ENCODE data around the gene MYO1B. TPM values are rescaled to one million over a fixed set of nuclear protein-coding genes. Genes with fewer than 3 reads are reported as not detected.

MYO1B gene
- total and polyA plus RNA-seq, 9 donors = 63.3 to 94.1 (median 75.4) TPM

DNA sequence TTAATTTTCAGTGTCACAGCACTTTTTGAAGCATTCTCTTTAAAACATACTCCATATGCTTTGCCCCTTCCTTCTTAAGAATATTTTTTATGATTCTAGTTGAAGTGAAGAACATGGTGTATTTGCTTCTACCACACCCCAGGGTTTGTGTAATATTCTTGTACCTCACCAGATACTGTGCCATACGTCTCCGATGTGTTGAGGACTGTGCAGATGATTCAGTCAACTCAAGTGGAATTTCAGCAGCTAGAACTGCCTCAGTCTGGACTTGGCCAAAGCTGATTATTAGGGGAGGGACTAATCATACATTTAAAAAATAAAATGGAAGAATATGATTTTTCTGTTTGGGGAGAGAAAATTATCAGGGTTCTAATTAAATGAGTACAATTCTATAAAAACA is 115.7 kb downstream of the MYO1B start:
- H3K4me3 ChIP-seq (ENCODE audit: low read length) = no peak overlapping the region
- WGBS (ENCODE audit: insufficient coverage) = no CpG with 5 or more reads among the region's 2 CpGs
- H3K27ac ChIP-seq (ENCODE audit: low read length) = no peak overlapping the region
- peaks cover 15% of the 10 kb centered on the region for H3K36me3 ChIP-seq (ENCODE audit: control insufficient read depth, insufficient read depth, low read length)
- H3K4me1 ChIP-seq (ENCODE audit: control insufficient read depth, insufficient read depth, low read length) = peaks cover 3% of the 10 kb centered on the region
- no peaks in the 10 kb centered on the region for H3K27me3 ChIP-seq (ENCODE audit: control insufficient read depth, insufficient read depth, low read length)
- no peak for DNase-seq
- no peaks in the 10 kb centered on the region for H3K9me3 ChIP-seq (replicated peaks; ENCODE audit: control insufficient read depth, low read depth, low read length)

DNA sequence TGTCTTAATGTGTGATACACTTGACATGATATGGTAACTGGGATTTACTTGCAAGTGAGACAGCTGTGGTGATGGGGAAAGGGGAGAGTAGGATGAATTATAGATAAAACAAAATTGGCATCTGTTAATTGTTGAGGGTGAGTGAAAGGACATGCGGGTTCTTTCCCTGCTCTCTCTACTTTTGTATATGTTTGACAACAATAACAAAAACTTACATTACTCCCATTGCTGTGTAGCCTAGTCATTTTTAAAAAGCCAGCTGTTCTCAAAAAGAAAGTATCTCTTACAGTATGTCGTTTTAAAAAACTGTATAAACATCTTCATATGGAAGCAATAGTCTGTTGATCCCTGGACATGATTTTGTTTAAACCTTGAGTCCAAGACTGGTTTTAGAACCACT is 117.6 kb downstream of the MYO1B start:
- no peaks in the 10 kb centered on the region for H3K27me3 ChIP-seq (ENCODE audit: control insufficient read depth, insufficient read depth, low read length)
- H3K27ac ChIP-seq (ENCODE audit: low read length) = no peak overlapping the region
- DNase-seq = no peak
- H3K4me1 ChIP-seq (ENCODE audit: control insufficient read depth, insufficient read depth, low read length) = peaks cover 3% of the 10 kb centered on the region
- peaks cover 24% of the 10 kb centered on the region for H3K36me3 ChIP-seq (ENCODE audit: control insufficient read depth, insufficient read depth, low read length)
- H3K9me3 ChIP-seq (replicated peaks; ENCODE audit: control insufficient read depth, low read depth, low read length) = no peaks in the 10 kb centered on the region
- H3K4me3 ChIP-seq (ENCODE audit: low read length) = no peak overlapping the region
- WGBS (ENCODE audit: insufficient coverage) = no CpG with 5 or more reads among the region's 2 CpGs

DNA sequence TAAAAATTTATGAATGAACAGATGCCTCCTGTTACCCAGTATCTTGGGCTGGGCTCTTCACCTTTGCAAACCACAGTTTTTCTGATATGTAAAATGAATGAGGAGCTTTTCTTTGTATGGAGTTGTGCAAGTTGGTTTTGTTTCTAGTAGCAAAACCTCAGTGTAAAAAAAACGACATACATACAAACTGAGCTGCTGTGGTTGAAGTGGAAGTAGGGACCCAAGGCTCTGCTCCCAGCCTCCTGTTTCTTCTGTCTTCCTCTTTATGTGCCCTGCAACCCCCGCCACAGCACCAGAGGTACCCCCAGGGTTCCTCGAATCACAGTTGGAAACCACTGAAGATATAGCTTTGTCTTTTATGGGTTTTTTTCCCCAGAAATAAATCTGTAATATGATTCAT is 118.1 kb downstream of the MYO1B start:
- Histone ChIP-seq H3K36me3 (ENCODE audit: control insufficient read depth, insufficient read depth, low read length) (peaks cover 24% of the 10 kb centered on the region), H3K9me3 (replicated peaks; ENCODE audit: control insufficient read depth, low read depth, low read length) (no peaks in the 10 kb centered on the region), H3K27me3 (ENCODE audit: control insufficient read depth, insufficient read depth, low read length) (no peaks in the 10 kb centered on the region), H3K4me1 (ENCODE audit: control insufficient read depth, insufficient read depth, low read length) (peaks cover 3% of the 10 kb centered on the region), H3K27ac (ENCODE audit: low read length) (no peak overlapping the region), H3K4me3 (ENCODE audit: low read length) (no peak overlapping the region)
- WGBS (ENCODE audit: insufficient coverage) = no CpG with 5 or more reads among the region's 3 CpGs
- DNase-seq = no peak

- Histone ChIP-seq H3K9me3 (replicated peaks; ENCODE audit: control insufficient read depth, low read depth, low read length) (no peaks in the 10 kb centered on the region), H3K4me3 (ENCODE audit: low read length) (no peak overlapping the region), H3K27me3 (ENCODE audit: control insufficient read depth, insufficient read depth, low read length) (no peaks in the 10 kb centered on the region), H3K4me1 (ENCODE audit: control insufficient read depth, insufficient read depth, low read length) (no peaks in the 10 kb centered on the region), H3K36me3 (ENCODE audit: control insufficient read depth, insufficient read depth, low read length) (peaks cover 27% of the 10 kb centered on the region), H3K27ac (ENCODE audit: low read length) (no peak overlapping the region)
- no CpG with 5 or more reads among the region's 2 CpGs for WGBS (ENCODE audit: insufficient coverage)
- no peak for DNase-seq
These were observed 119.9 kb downstream of the MYO1B start for GRCh38 chr2:191365089-191365488.

DNA sequence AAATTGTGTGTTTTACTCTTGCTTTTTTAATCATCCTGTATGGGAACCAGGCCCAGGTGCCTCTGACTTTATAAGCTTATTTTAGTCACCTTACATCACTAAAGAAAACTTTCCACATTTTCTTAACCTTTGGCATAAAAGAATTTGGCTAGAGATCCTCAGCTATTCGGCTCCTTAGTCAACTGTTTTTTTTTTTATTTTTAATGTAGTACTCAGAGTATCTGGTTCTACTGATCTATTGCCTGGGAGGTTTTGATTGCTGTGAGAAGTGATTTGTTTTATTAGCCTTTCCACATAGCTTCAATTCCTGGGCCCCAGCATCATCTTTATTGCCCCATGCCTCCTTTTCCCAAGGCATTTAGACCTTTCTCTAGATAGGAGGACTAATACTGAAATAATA is 121.0 kb downstream of the MYO1B start:
- H3K36me3 ChIP-seq (ENCODE audit: control insufficient read depth, insufficient read depth, low read length) = peaks cover 31% of the 10 kb centered on the region
- no peaks in the 10 kb centered on the region for H3K4me1 ChIP-seq (ENCODE audit: control insufficient read depth, insufficient read depth, low read length)
- peak; percentile 69 for DNase-seq
- no peaks in the 10 kb centered on the region for H3K27me3 ChIP-seq (ENCODE audit: control insufficient read depth, insufficient read depth, low read length)
- no peak overlapping the region for H3K4me3 ChIP-seq (ENCODE audit: low read length)
- WGBS (ENCODE audit: insufficient coverage) = no CpG with 5 or more reads among the region's 1 CpG
- no peaks in the 10 kb centered on the region for H3K9me3 ChIP-seq (replicated peaks; ENCODE audit: control insufficient read depth, low read depth, low read length)
- no peak overlapping the region for H3K27ac ChIP-seq (ENCODE audit: low read length)

GRCh38 chr2:191369034-191369433 is 123.8 kb downstream of the MYO1B start:
- H3K4me1 ChIP-seq (ENCODE audit: control insufficient read depth, insufficient read depth, low read length) = no peaks in the 10 kb centered on the region
- H3K27ac ChIP-seq (ENCODE audit: low read length) = no peak overlapping the region
- peaks cover 38% of the 10 kb centered on the region for H3K36me3 ChIP-seq (ENCODE audit: control insufficient read depth, insufficient read depth, low read length)
- H3K4me3 ChIP-seq (ENCODE audit: low read length) = no peak overlapping the region
- no peaks in the 10 kb centered on the region for H3K9me3 ChIP-seq (replicated peaks; ENCODE audit: control insufficient read depth, low read depth, low read length)
- no peak for DNase-seq
- WGBS (ENCODE audit: insufficient coverage) = no CpG with 5 or more reads among the region's 3 CpGs
- H3K27me3 ChIP-seq (ENCODE audit: control insufficient read depth, insufficient read depth, low read length) = no peaks in the 10 kb centered on the region

- H3K27ac ChIP-seq (ENCODE audit: low read length) = no peak overlapping the region
- no peaks in the 10 kb centered on the region for H3K4me1 ChIP-seq (ENCODE audit: control insufficient read depth, insufficient read depth, low read length)
- H3K27me3 ChIP-seq (ENCODE audit: control insufficient read depth, insufficient read depth, low read length) = no peaks in the 10 kb centered on the region
- no peak overlapping the region for H3K4me3 ChIP-seq (ENCODE audit: low read length)
- H3K36me3 ChIP-seq (ENCODE audit: control insufficient read depth, insufficient read depth, low read length) = peaks cover 15% of the 10 kb centered on the region
- H3K9me3 ChIP-seq (replicated peaks; ENCODE audit: control insufficient read depth, low read depth, low read length) = no peaks in the 10 kb centered on the region
- no peak for DNase-seq
- WGBS (ENCODE audit: insufficient coverage) = 79% methylated on average over 4 of the region's 4 CpGs
These were observed 129.2 kb downstream of the MYO1B start for GRCh38 chr2:191374366-191374765.

DNA sequence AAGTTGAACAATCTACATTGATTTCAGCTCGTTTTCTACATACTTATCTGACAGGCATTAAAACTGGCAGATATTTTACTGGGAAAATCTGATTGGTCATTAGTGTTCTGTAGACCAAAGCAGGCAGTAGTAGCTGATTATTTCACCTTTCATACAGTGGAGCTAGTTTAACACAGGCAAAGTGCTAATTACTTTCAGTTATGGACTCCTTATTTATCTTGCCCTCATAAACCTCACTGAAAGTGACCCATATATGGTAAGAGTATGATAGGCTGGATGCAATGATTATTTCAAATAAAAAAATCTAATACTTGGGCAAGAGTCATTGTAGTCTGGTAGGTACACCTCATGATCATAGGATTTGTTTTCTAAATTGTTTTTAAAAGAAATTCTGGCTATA is 129.7 kb downstream of the MYO1B start:
- WGBS (ENCODE audit: insufficient coverage) = no CpG with 5 or more reads among the region's 1 CpG
- H3K36me3 ChIP-seq (ENCODE audit: control insufficient read depth, insufficient read depth, low read length) = peaks cover 15% of the 10 kb centered on the region
- no peaks in the 10 kb centered on the region for H3K4me1 ChIP-seq (ENCODE audit: control insufficient read depth, insufficient read depth, low read length)

GRCh38 chr2:191376981-191377629 is 131.9 kb downstream of the MYO1B start:
- peak; percentile 82 for DNase-seq
- no peaks in the 10 kb centered on the region for H3K4me1 ChIP-seq (ENCODE audit: control insufficient read depth, insufficient read depth, low read length)
- no peaks in the 10 kb centered on the region for H3K27me3 ChIP-seq (ENCODE audit: control insufficient read depth, insufficient read depth, low read length)
- H3K27ac ChIP-seq (ENCODE audit: low read length) = peak overlapping the region; percentile 10
- WGBS (ENCODE audit: insufficient coverage) = no CpG with 5 or more reads among the region's 3 CpGs
- peaks cover 4% of the 10 kb centered on the region for H3K36me3 ChIP-seq (ENCODE audit: control insufficient read depth, insufficient read depth, low read length)
- no peaks in the 10 kb centered on the region for H3K9me3 ChIP-seq (replicated peaks; ENCODE audit: control insufficient read depth, low read depth, low read length)
- no peak overlapping the region for H3K4me3 ChIP-seq (ENCODE audit: low read length)

More for the DNA sequence above, 129.7 kb downstream of the MYO1B start:
- Histone ChIP-seq H3K9me3 (replicated peaks; ENCODE audit: control insufficient read depth, low read depth, low read length) (no peaks in the 10 kb centered on the region), H3K27ac (ENCODE audit: low read length) (no peak overlapping the region), H3K27me3 (ENCODE audit: control insufficient read depth, insufficient read depth, low read length) (no peaks in the 10 kb centered on the region), H3K4me3 (ENCODE audit: low read length) (no peak overlapping the region)
- no peak for DNase-seq

DNA sequence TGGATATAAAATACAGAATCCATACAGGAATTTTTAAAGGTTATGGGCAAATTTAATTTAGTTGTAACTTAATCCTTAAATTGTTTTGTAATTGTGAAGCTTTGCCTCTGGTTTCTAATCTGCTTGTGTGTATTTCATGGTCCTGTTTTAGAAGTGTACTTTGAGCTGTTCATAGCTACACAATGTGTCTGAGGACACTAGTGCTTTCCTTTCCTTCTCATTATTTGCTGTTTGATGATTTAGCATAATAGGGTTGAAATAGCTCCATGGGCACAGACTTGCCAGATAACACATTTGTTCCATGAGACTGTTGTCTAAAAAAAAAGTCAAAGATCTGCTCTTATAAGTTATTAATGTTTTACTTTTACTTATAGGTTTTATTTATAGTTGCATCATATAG is 134.2 kb downstream of the MYO1B start:
- peaks cover 7% of the 10 kb centered on the region for H3K4me1 ChIP-seq (ENCODE audit: control insufficient read depth, insufficient read depth, low read length)
- no peaks in the 10 kb centered on the region for H3K36me3 ChIP-seq (ENCODE audit: control insufficient read depth, insufficient read depth, low read length)
- H3K27me3 ChIP-seq (ENCODE audit: control insufficient read depth, insufficient read depth, low read length) = no peaks in the 10 kb centered on the region
- no peak overlapping the region for H3K27ac ChIP-seq (ENCODE audit: low read length)
- H3K9me3 ChIP-seq (replicated peaks; ENCODE audit: control insufficient read depth, low read depth, low read length) = no peaks in the 10 kb centered on the region
- H3K4me3 ChIP-seq (ENCODE audit: low read length) = no peak overlapping the region
- DNase-seq = no peak

GRCh38 chr2:191382801-191383200 is 137.6 kb downstream of the MYO1B start:
- H3K36me3 ChIP-seq (ENCODE audit: control insufficient read depth, insufficient read depth, low read length) = peaks cover 10% of the 10 kb centered on the region
- peak; percentile 73 for DNase-seq
- no peak overlapping the region for H3K4me3 ChIP-seq (ENCODE audit: low read length)
- no peaks in the 10 kb centered on the region for H3K27me3 ChIP-seq (ENCODE audit: control insufficient read depth, insufficient read depth, low read length)
- no peak overlapping the region for H3K27ac ChIP-seq (ENCODE audit: low read length)
- WGBS (ENCODE audit: insufficient coverage) = no CpG with 5 or more reads among the region's 1 CpG
- H3K4me1 ChIP-seq (ENCODE audit: control insufficient read depth, insufficient read depth, low read length) = peaks cover 12% of the 10 kb centered on the region
- H3K9me3 ChIP-seq (replicated peaks; ENCODE audit: control insufficient read depth, low read depth, low read length) = no peaks in the 10 kb centered on the region
